Measurements from ENCODE around the gene PXN. TPM values are rescaled to one million over a fixed set of nuclear protein-coding genes. Genes with fewer than 3 reads are reported as not detected.

PXN gene
- 156 and 172 TPM in 2 replicates for total RNA-seq (2022)
- Bru-seq, nascent RNA, result percentile 88 among the genes with signal in this experiment
- BruChase-seq, experiment 1, labeled RNA remaining after a 6-hour chase, result percentile 94 among the genes with signal in this experiment
- percentile 92 among the genes with signal in this experiment for BruChase-seq, experiment 2, labeled RNA remaining after a 2-hour chase
- long read RNA-seq, transcript PXN-202 (11 exons, 3,835 nt), result minor isoform, 16 of 220 reads
- long read RNA-seq, transcript PXN-204 (11 exons, 3,683 nt), result major isoform, 58 of 220 reads
- long read RNA-seq, transcript PXN-201 (12 exons, 3,785 nt), result minor isoform, 5 of 220 reads
- long read RNA-seq, partial matches to known transcripts, result 20 of 220 reads
- long read RNA-seq, other reads (novel, unspliced or antisense), result 120 of 220 reads

DNA sequence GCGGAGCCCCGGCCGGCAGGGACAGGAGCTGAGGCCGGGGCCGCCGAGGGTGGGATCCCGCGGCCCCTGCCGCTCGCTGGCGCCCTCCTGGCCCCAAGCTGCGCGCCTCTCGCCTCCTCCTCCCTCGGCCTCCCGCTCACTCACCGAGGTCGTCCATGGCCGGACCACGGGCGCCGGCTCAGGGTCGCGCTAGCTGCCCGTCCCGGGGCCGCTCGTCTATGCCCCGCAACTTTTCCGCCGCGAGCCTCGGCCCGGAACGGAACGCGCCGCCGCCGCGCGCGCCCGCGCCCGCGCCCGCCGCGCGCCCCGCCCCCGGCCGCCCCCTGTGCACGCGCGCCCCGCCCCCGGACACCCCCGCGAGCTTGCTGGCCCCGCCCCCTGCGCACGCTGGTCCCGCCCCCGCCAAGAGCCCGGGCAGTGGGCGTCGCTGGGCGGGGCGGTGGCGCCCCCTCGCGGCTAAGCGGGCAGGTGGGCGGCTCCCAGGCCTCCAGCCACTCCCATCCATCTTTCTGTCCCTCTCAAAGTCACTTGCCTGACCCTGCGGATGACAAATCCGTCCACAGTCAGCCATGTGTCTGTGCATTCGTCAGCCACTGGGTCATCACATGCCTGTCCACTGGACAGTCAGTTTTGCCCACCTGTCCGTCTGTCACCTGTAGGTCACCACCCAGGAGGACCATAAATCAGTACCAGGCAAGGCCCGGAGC lies at the start of gene PXN:
Gene PXN, minus strand, starts transcription at position 258 of the 707 bp plus-strand sequence. Its CDS starts 101 bp downstream, at position 157.
- H3K4me3 Mint-ChIP-seq (ENCODE audit: low read depth, unreplicated experiment), result peak within 1 kb of the TSS; percentile 87
- peak; percentile 97 for DNase-seq
- peak within 1 kb of the TSS; percentile 74 for H3K27ac Mint-ChIP-seq (ENCODE audit: unreplicated experiment)
- peaks cover 42% of the 10 kb centered on the region for H3K36me3 Mint-ChIP-seq (ENCODE audit: insufficient read depth, unreplicated experiment)
- CTCF ChIA-PET, result interaction anchor here (0.6 to 13.8 kb wide), 11 partner anchors 8 to 148 kb away, joined by 3 to 338 read pairs (median 5); partner anchors contain the start of genes RNU4-2, RPLP0 and SIRT4
- H3K27me3 Mint-ChIP-seq (ENCODE audit: unreplicated experiment), result no peaks in the 10 kb centered on the region
- TF ChIP-seq, protein P1, sequence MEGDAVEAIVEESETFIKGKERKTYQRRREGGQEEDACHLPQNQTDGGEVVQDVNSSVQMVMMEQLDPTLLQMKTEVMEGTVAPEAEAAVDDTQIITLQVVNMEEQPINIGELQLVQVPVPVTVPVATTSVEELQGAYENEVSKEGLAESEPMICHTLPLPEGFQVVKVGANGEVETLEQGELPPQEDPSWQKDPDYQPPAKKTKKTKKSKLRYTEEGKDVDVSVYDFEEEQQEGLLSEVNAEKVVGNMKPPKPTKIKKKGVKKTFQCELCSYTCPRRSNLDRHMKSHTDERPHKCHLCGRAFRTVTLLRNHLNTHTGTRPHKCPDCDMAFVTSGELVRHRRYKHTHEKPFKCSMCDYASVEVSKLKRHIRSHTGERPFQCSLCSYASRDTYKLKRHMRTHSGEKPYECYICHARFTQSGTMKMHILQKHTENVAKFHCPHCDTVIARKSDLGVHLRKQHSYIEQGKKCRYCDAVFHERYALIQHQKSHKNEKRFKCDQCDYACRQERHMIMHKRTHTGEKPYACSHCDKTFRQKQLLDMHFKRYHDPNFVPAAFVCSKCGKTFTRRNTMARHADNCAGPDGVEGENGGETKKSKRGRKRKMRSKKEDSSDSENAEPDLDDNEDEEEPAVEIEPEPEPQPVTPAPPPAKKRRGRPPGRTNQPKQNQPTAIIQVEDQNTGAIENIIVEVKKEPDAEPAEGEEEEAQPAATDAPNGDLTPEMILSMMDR (IDR thresholded peaks at IDR 0.05; ENCODE audit: unreplicated experiment), result peak; percentile 89
- H3K4me1 Mint-ChIP-seq (ENCODE audit: low read depth, unreplicated experiment), result peaks cover 35% of the 10 kb centered on the region
- intact Hi-C loops (cut with micrococcal nuclease; ENCODE audit: unreplicated experiment), result loop anchor here (2.0 kb wide), 1 partner anchor 65 kb away; the partner anchor contains the start of gene RPLP0
- no peaks in the 10 kb centered on the region for H3K9me3 Mint-ChIP-seq (ENCODE audit: low read depth, unreplicated experiment)
- BruUV-seq (replicated peaks), result no TSS peak

DNA sequence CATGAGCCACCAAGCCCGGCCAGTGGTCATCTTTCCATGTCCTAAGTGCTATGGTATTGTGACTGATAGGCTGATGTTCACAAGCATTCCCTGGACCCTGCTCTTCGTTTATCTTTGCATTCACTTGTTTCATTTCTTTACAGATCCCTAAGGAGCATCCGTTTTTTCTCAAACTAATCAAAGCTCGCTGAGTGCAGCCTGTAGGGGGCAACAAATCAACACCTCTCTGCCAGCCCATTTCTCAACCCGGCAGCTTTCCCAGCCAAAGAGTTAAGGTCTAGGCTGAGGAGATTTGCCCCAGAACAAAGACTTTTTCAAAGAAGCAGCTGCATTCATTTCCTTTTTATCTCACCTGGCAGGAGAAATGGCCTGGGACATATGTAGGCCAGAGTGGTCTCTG lies 48.7 kb upstream of the PXN start:
- Mint-ChIP-seq H3K4me1 (ENCODE audit: low read depth, unreplicated experiment) (peaks cover 14% of the 10 kb centered on the region), H3K4me3 (ENCODE audit: low read depth, unreplicated experiment) (no peak overlapping the region)
- CTCF ChIA-PET, result interaction anchor here (1.0 to 1.1 kb wide), 3 partner anchors 12 to 123 kb away, joined by 3 to 6 read pairs (median 6); partner anchors contain the start of genes COX6A1, RNU4-1 and SIRT4

DNA sequence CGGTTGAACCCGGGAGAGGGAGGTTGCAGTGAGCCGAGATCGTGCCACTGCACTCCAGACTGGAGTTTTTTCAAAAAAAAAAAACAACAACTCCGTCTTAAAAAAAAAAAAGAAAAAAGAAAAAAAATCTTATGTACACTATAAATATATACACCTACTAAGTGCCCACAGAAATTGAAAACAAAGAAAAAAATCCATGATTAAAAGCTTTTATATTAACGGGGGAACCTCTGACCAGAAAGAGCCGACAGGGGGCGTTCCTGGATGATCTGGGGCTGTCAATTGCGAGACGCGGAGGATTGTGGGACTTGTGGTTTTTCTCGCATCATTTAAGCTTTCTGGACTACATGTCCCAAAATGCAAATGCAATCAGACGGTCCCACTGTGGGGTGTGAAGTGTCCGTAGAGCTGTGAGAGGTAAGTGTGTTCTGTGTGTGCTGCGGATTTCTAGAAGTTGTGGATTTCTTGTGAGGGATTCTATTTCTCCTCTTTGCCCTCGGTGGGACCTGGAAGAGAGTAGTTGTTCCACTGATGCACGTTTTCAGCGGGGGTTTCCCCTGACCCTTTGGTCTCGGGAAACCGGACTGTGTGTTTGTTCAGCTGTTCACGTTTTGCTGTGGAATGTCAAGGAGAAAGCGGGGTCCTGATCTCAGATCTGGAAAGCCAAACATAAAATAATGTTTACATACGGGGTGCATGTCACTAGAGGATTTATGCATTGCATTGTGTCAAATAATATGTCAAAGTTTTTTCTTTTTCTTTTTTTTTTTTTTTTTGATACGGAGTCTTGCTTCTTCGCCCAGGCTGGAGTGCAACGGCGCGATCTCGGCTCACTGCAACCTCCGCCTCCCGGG lies 36.7 kb upstream of the PXN start, which contains the start of gene SIRT4:
Gene SIRT4, plus strand, starts transcription at position 360 of the 854 bp plus-strand sequence. CDS start 1,241 bp downstream, outside the sequence.
- CTCF ChIA-PET, result interaction anchor here (0.5 to 1.7 kb wide), 21 partner anchors 9 to 1924 kb away, joined by 3 to 25 read pairs (median 4); partner anchors contain the start of genes POP5, PXN, RNU4-1 and RNU4-2
- Mint-ChIP-seq H3K4me3 (ENCODE audit: low read depth, unreplicated experiment) (peak within 1 kb of the TSS; percentile 94), H3K27me3 (ENCODE audit: unreplicated experiment) (peaks cover 13% of the 10 kb centered on the region), H3K27ac (ENCODE audit: unreplicated experiment) (peak within 1 kb of the TSS; percentile 88), H3K4me1 (ENCODE audit: low read depth, unreplicated experiment) (peaks cover 15% of the 10 kb centered on the region), H3K36me3 (ENCODE audit: insufficient read depth, unreplicated experiment) (peaks cover 13% of the 10 kb centered on the region), H3K9me3 (ENCODE audit: low read depth, unreplicated experiment) (no peaks in the 10 kb centered on the region)
- peak; percentile 91 for DNase-seq
- intact Hi-C loops (cut with micrococcal nuclease; ENCODE audit: unreplicated experiment), result no loop called here
- TF ChIP-seq, protein P1 (IDR thresholded peaks at IDR 0.05; ENCODE audit: unreplicated experiment), result no peak
- BruUV-seq (replicated peaks), result no TSS peak

More for the DNA sequence above, 48.7 kb upstream of the PXN start:
- Mint-ChIP-seq H3K9me3 (ENCODE audit: low read depth, unreplicated experiment) (no peaks in the 10 kb centered on the region), H3K36me3 (ENCODE audit: insufficient read depth, unreplicated experiment) (peaks cover 15% of the 10 kb centered on the region), H3K27me3 (ENCODE audit: unreplicated experiment) (peaks cover 13% of the 10 kb centered on the region), H3K27ac (ENCODE audit: unreplicated experiment) (no peak overlapping the region)
- peak; percentile 23 for DNase-seq
- TF ChIP-seq, protein P1 (IDR thresholded peaks at IDR 0.05; ENCODE audit: unreplicated experiment), result no peak
- intact Hi-C loops (cut with micrococcal nuclease; ENCODE audit: unreplicated experiment), result no loop called here
- BruUV-seq (replicated peaks), result TSS peak; percentile 3

Data from Calu3 (cell line).